SJCRH30 (cell line): ENCODE results near the gene GALR2. TPM values are rescaled to one million over a fixed set of nuclear protein-coding genes. Genes with fewer than 3 reads are reported as not detected.
"Not testable (repeated sequence)": the region's sequence is repeated elsewhere in the genome, so short reads cannot be mapped to it uniquely, and the experiment has no call there.

ENCODE experiments used
- DNase-seq, 2 experiments: peaks; one replicate each; pipeline ENCODE4 v3.0.0-alpha.2; 2015 to 2020
- H3K27ac ChIP-seq: fragments of 250-450 bp; sonication (Bioruptor Pico); 2 replicates; pipeline ENCODE4 v1.5.1; 2020; ENCODE audit warnings: mild to moderate bottlenecking, moderate library complexity
- H3K27me3 ChIP-seq: fragments of 250-450 bp; sonication (Bioruptor Pico); 2 replicates; pipeline ENCODE4 v1.5.1; 2020; ENCODE audit warnings: mild to moderate bottlenecking, moderate library complexity
- H3K36me3 ChIP-seq: fragments of 250-450 bp; sonication (Bioruptor Pico); 2 replicates; pipeline ENCODE4 v1.5.1; 2020; ENCODE audit warnings: mild to moderate bottlenecking, moderate library complexity
- H3K4me1 ChIP-seq: fragments of 250-450 bp; sonication (Bioruptor Pico); 2 replicates; pipeline ENCODE4 v1.5.1; 2020; ENCODE audit warnings: mild to moderate bottlenecking, moderate library complexity
- H3K4me3 ChIP-seq: fragments of 250-450 bp; sonication (Bioruptor Pico); 2 replicates; pipeline ENCODE4 v1.5.1; 2020; ENCODE audit warnings: mild to moderate bottlenecking, moderate library complexity
- H3K9me3 ChIP-seq: fragments of 250-450 bp; sonication (Bioruptor Pico); replicated peaks from 2 replicates; pipeline ENCODE4 v1.5.1; 2020; ENCODE audit warnings: mild to moderate bottlenecking, moderate library complexity
- total RNA-seq: library from RNA; depleted of rRNA; stranded (reverse); fragments of >200 nt; shearing (Covaris generic); gene quantifications from 2 replicates; pipeline ENCODE4 v1.2.3, GENCODE V29; 2014

GALR2 gene
- total RNA-seq, 1 experiment from 2014 or later: 0.06 TPM

DNA sequence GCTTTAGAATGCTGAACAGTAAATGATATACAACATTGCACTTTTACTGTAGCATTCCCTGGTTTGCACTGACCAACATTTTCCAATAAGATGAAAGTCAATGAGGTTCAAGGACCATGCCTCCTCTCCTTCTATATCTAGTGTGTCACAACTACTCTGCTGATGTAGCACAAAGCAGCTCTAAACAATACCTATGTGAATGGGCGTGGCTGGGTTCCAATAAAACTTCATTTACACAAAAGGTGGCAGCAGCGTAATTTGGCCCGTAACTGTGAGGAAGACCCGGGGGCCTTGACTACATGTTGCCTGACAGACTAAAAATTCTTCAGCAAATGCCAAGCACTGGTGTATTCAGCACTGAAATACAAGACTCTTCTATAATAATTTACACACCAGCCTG, 8.8 kb upstream of the GALR2 start:
- H3K4me3 ChIP-seq: no peak overlapping the region
- DNase-seq: no peak
- no peaks in the 10 kb centered on the region for H3K4me1 ChIP-seq
- peaks cover 69% of the 10 kb centered on the region for H3K36me3 ChIP-seq
- no peak overlapping the region for H3K27ac ChIP-seq
- H3K27me3 ChIP-seq: no peaks in the 10 kb centered on the region
- H3K9me3 ChIP-seq: no peaks in the 10 kb centered on the region

DNA sequence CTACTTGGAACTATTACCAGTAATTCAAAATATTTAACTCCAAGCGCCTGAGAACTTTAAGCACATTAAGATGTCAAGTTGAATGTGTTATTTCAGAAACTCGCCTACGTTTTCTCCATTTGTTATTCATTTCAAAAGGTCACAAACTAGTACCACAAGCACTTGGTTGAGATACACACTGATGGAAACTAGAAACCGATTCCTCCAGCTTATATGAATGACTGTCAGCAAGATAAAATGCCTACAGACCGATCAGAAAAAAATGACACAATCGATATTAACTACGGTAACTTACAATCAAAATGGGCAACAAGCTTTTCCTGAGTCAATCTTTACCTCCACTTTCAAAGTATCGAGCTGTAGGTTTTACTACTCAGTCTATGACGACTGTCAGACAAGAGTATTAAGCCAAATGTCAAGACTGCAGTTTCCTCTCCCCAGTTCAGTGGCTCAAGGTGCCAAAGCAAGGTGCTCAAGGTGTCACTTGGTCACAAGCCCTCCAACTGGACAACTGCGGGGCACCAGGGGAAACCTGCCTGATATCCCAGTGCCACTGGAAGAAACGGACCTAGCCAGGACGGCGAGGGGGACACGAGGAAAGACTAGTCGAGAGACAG, 2.9 kb upstream of the GALR2 start:
- Histone ChIP-seq H3K36me3 (peaks cover 31% of the 10 kb centered on the region), H3K4me1 (peaks cover 6% of the 10 kb centered on the region), H3K27ac (peak overlapping the region; percentile 47), H3K4me3 (peak overlapping the region; percentile 73), H3K9me3 (no peaks in the 10 kb centered on the region), H3K27me3 (no peaks in the 10 kb centered on the region)
- DNase-seq: no peak

DNA sequence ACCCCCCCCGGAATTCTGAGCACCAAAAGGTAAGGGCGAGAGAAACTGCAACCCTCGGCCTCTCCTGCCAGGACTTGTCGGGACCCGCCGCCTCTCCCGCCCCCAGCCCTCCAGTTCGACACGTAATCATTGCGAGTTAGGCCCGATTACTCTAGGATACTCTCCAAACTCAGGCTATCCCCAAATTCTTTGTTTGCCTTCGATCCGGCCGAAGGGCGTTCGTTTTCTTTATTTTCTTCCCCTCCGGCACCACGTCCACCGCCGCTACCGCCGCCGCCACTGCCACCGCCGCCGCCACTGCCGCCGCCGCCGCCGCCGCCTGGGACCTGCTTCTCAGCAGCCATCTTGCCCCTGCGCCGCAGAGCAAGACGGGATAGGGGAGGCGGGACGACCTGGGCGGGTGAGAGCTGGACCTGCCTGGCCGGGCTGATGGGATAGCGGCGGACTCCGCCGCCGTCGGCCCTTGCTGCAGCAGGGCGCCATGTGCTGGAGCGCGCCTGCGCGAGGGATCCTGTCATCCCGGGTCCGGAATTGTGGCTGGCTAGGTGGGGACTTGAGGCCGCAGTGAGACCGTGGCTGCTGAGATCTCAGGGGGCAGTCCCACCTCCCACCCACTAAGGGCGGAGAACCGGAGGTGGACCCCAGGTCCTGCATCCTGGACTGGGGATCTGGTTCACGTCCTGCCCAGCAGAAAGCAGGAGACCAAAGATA, 2.3 kb upstream of the GALR2 start, which contains the start of gene SRP68:
Gene SRP68, minus strand, starts transcription at position 370 of the 711 bp plus-strand sequence. Its CDS starts 26 bp downstream, at position 344.
- peak within 1 kb of the TSS; percentile 47 for H3K27ac ChIP-seq
- peak within 1 kb of the TSS; percentile 73 for H3K4me3 ChIP-seq
- H3K36me3 ChIP-seq: peaks cover 24% of the 10 kb centered on the region
- H3K27me3 ChIP-seq: no peaks in the 10 kb centered on the region
- peak; percentile 98 for DNase-seq
- no peaks in the 10 kb centered on the region for H3K9me3 ChIP-seq
- peaks cover 6% of the 10 kb centered on the region for H3K4me1 ChIP-seq

DNA sequence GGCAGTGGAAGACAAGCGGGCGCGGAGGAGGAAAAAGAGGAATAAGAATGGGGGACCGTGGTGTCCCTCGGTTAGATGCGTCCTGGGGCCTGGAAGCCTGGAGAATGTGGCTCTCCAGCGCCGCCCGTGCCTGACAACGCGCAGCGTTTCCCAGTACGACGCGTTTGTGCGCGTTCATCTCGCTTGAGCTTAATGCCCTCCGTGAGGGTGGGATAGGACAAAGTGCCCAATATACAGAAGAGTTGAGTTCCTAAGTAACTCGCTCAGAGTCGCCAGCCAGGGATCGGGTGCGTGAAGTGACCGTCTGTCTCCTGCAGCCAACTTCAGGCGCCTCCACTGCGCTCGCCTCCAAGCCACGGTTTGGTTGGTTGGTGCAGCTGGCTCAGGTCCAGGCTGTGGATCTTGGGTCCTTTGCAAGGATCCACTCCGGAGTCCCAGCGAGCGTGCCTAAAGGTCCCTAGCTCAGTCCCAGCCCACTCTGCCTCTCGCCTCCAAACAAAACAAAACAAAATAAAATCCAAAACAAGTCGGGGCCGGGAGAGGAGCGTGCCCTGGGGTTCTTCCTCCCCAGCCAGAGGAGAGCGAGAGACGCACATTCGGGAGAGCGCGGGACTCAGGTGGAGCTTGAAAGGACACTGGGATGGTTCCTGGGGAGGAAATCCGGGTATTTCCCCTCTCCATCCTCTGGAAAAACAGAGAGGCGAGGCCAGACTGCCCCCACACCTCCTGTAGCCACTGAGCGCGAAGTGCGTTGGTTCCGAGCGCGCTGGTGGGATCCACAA, 974 bp downstream of the GALR2 start:
- Histone ChIP-seq H3K27ac (no peak overlapping the region), H3K36me3 (peaks cover 5% of the 10 kb centered on the region), H3K4me1 (peaks cover 13% of the 10 kb centered on the region), H3K9me3 (no peaks in the 10 kb centered on the region), H3K27me3 (peaks cover 4% of the 10 kb centered on the region), H3K4me3 (no peak overlapping the region)
- no peak for DNase-seq

DNA sequence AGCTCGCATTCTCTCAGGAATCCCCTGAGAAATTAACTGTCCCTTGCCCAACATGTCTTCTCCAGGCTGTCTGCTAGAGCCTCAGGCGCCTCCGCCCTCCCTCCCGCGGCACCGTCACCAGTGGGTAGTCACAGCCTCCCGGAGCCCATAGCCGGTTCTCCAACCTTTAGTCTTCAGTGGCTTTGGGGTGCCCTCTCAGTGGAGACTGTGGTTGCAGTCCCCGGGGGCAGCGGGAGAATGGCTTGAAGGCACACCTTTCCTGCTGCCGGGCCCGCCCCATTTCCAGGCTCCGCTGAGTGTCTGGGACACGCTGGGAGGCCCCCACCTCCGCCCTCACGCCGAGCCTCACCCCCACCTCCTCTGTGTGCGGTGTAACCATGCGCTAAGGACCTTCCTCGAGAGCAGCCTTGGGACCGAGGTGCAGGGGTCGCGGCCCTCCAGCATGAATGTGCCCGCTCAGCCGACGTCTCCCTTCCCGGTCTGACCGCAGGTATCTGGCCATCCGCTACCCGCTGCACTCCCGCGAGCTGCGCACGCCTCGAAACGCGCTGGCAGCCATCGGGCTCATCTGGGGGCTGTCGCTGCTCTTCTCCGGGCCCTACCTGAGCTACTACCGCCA, 1.7 kb downstream of the GALR2 start:
- no peak for DNase-seq
- H3K4me1 ChIP-seq: peaks cover 11% of the 10 kb centered on the region
- H3K4me3 ChIP-seq: no peak overlapping the region
- H3K27ac ChIP-seq: no peak overlapping the region
- H3K27me3 ChIP-seq: peaks cover 4% of the 10 kb centered on the region
- no peaks in the 10 kb centered on the region for H3K36me3 ChIP-seq
- no peaks in the 10 kb centered on the region for H3K9me3 ChIP-seq

DNA sequence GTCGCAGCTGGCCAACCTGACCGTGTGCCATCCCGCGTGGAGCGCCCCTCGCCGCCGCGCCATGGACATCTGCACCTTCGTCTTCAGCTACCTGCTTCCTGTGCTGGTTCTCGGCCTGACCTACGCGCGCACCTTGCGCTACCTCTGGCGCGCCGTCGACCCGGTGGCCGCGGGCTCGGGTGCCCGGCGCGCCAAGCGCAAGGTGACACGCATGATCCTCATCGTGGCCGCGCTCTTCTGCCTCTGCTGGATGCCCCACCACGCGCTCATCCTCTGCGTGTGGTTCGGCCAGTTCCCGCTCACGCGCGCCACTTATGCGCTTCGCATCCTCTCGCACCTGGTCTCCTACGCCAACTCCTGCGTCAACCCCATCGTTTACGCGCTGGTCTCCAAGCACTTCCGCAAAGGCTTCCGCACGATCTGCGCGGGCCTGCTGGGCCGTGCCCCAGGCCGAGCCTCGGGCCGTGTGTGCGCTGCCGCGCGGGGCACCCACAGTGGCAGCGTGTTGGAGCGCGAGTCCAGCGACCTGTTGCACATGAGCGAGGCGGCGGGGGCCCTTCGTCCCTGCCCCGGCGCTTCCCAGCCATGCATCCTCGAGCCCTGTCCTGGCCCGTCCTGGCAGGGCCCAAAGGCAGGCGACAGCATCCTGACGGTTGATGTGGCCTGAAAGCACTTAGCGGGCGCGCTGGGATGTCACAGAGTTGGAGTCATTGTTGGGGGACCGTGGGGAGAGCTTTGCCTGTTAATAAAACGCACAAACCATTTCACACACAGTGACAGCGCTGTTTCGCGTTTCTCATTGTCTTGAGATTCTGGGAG, 2.4 kb downstream of the GALR2 start:
- H3K27ac ChIP-seq: no peak overlapping the region
- H3K36me3 ChIP-seq: no peaks in the 10 kb centered on the region
- peaks cover 9% of the 10 kb centered on the region; the same call in 1 of the 2 replicates for H3K4me1 ChIP-seq
- DNase-seq: no peak
- no peak overlapping the region for H3K4me3 ChIP-seq
- peaks cover 4% of the 10 kb centered on the region for H3K27me3 ChIP-seq
- no peaks in the 10 kb centered on the region for H3K9me3 ChIP-seq

DNA sequence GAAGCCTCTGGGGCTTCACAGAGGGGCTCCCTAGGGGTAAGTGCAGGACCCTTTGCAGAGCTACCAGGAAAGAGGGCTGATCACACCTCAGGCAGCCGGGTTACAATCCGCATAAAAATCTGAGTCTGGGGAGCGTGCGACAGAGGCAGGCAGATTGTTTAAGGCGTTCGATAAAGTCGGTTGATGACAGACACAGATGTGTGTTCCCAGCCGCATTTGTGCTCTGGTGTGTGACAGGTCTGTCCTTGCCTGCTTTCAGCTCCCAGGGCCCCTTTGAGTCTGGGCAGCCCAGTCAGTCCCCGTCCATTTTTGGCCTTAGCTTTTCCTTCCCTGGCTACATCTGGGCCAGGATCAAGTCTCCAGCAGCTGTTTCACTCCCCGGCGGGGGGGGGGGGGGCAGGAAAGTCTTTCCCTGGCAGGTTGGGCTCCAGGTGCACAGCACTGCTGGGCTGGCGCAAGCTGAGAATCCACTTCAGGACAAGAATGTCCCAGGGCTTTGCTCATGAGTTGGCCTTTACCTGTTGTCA, 3.1 kb downstream of the GALR2 start:
- no peak overlapping the region for H3K4me3 ChIP-seq
- no peak overlapping the region for H3K27ac ChIP-seq
- peaks cover 9% of the 10 kb centered on the region; the same call in 1 of the 2 replicates for H3K4me1 ChIP-seq
- H3K36me3 ChIP-seq: no peaks in the 10 kb centered on the region; the same call in 1 of the 2 replicates
- H3K9me3 ChIP-seq: no peaks in the 10 kb centered on the region
- peaks cover 4% of the 10 kb centered on the region for H3K27me3 ChIP-seq
- DNase-seq: peak; percentile 51 to 74

DNA sequence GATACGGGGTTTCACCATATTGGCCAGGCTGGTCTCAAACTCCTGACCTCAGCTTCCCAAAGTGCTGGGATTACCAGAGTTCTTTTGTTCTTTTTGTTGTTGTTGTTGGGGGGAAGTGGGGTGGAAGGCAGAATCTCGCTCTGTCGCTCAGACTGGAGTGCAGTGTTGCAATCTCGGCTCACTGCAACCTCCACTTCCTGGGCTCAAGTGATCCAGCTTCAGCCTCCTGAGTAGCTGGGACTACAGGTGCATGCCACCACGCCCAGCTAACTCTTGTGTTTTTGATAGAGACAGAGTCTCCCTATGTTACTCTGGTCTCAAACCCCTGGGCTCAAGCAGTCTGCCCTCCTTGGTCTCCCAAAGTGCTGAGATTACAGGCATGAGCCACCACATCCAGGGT, 3.8 kb downstream of the GALR2 start:
- not testable (repeated sequence) for H3K27ac ChIP-seq, H3K36me3 ChIP-seq, H3K27me3 ChIP-seq, H3K4me3 ChIP-seq, H3K9me3 ChIP-seq
- peaks cover 13% of the 10 kb centered on the region; the same call in 1 of the 2 replicates for H3K4me1 ChIP-seq
- DNase-seq: peak in 1 of 2 experiments; percentile 29

DNA sequence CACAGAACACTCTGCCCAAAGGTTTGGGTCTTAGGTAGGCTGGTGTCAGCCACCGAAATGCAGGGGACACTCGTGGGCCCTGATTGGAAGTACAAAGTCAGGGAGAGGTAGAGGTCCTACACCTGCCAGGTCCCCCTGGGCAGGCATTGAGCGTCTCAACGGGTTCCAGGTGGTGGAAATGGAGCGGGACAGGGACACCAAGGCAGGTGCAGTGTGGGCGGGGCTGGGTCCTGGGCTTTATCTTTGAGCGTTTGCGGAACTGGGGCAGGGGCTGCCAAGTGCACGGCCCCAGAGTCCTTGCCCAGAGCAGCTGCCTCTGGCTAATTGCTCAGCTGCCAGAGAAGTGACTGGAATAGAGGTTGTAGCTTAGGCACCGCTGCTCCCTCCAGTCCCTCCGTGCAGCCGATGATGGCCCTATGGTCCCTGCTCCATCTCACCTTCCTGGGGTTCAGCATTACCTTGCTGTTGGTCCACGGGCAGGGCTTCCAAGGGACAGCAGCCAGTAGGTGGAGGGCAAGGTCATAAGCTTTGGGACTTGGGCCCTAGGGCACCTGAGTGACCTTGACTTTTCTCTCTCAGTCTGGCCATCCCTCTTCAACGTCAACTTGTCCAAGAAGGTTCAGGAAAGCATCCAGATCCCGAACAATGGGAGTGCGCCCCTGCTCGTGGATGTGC, 4.4 kb downstream of the GALR2 start, which contains the start of gene ZACN:
Gene ZACN, plus strand, starts transcription at position 323 of the 675 bp plus-strand sequence. Its CDS starts 83 bp downstream, at position 406.
- Histone ChIP-seq H3K4me3 (no peak within 1 kb of the TSS), H3K36me3 (no peaks in the 10 kb centered on the region; the same call in none of the 2 replicates), H3K27me3 (peaks cover 4% of the 10 kb centered on the region), H3K9me3 (no peaks in the 10 kb centered on the region), H3K4me1 (peaks cover 13% of the 10 kb centered on the region; the same call in 1 of the 2 replicates), H3K27ac (no peak within 1 kb of the TSS)
- DNase-seq: peak in 1 of 2 experiments; percentile 31

DNA sequence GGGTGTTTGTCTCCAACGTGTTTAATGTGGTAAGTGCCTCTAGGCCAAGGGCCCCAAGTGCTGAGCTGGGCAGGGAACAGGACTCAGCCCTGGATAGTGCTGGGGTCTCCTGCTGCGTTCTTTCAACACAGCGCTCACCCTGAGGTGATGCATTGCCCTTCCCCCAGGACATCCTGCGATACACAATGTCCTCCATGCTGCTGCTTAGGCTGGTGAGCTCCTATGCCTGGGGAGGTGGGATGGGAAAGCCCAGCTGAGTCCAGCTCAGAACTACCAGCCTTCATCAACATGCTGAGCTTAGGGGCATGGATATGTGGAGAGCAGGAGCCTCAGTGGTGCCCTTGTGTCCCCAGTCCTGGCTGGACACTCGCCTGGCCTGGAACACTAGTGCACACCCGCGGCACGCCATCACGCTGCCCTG, 5.0 kb downstream of the GALR2 start:
- DNase-seq: peak in 1 of 2 experiments; percentile 45
- no peaks in the 10 kb centered on the region for H3K9me3 ChIP-seq
- H3K27ac ChIP-seq: no peak overlapping the region
- H3K4me3 ChIP-seq: no peak overlapping the region
- H3K4me1 ChIP-seq: peaks cover 13% of the 10 kb centered on the region; the same call in 1 of the 2 replicates
- peaks cover 4% of the 10 kb centered on the region for H3K27me3 ChIP-seq
- peaks cover 2% of the 10 kb centered on the region for H3K36me3 ChIP-seq

DNA sequence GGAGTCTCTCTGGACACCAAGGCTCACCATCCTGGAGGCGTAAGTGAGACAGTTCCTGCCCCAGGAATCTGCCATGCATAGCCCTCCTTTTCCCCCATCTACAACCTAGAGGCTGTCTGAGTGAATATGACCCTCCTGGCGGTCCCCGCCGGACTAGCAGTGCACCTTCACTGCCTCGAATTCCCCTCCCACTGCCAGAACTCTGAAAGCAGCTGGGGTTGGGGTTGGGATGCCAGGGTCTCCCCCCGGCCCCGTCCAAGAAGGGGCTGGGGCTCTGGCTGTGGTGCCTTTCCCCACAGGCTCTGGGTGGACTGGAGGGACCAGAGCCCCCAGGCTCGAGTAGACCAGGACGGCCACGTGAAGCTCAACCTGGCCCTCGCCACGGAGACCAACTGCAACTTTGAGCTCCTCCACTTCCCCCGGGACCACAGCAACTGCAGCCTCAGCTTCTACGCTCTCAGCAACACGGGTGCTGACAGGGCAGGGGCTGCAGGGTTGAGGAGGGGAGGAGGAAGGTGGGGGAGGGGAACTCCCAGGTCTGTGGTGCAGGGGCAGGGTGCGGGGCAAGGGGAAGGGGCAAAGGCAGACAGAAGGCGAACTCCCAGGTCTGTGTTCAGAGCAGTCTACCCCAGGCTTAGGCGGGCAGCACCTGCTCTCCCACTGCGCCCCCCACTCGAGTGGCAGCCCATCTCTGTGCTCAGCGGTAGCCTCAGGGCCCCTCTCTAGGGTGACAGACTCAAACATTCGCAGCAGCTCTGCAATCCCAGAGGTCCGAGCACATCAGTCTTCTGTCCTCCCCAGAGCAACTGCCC, 5.6 kb downstream of the GALR2 start:
- Histone ChIP-seq H3K27ac (no peak overlapping the region), H3K4me1 (peaks cover 13% of the 10 kb centered on the region; the same call in 1 of the 2 replicates), H3K9me3 (no peaks in the 10 kb centered on the region), H3K27me3 (peaks cover 4% of the 10 kb centered on the region), H3K4me3 (no peak overlapping the region), H3K36me3 (peaks cover 8% of the 10 kb centered on the region)
- peak; percentile 40 to 57 for DNase-seq

DNA sequence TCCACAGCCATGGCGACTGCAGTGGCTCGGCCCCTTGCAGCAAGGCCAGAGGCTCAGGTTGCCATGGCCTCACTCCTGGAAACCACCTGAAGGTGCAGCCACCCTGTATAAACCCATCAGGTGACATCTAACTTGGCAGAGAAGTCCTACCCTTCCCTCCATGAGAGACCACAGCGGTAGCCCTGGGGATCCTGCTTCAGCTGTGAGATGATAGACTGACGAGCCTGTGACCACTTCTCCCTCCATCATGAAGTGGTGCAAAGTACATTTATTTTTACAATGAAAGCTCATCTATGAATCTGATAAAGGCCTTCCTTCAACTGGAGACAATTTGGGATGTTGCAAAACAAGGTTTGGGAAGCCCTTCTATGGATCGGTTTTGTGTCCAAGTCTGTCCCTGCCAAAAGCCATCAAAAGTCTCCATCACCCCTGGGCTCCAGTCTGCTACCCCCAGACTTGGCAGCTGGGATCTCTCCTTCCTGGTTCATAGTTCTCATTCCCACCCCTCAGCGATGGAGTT, 6.2 kb downstream of the GALR2 start:
- Histone ChIP-seq H3K27ac (no peak overlapping the region), H3K4me1 (peaks cover 13% of the 10 kb centered on the region; the same call in 1 of the 2 replicates), H3K4me3 (no peak overlapping the region), H3K27me3 (peaks cover 4% of the 10 kb centered on the region), H3K9me3 (no peaks in the 10 kb centered on the region), H3K36me3 (peaks cover 13% of the 10 kb centered on the region)
- peak in 1 of 2 experiments; percentile 26 for DNase-seq
